HG03095 (cell line): ENCODE results near the gene HPGD.

Experiments used
- ATAC-seq: cut with Tn5 transposase; IDR thresholded peaks from one replicate; pipeline ENCODE4 v1.9.1; 2021; ENCODE audit warnings: moderate library complexity; ENCODE audit not compliant: unreplicated experiment

The HPGD gene

GRCh38 chr4:174479140-174479539, 43.1 kb downstream of the HPGD start:
- ATAC-seq, result no peak

- ATAC-seq, result no peak
Measured at GRCh38 chr4:174475528-174475927, 46.8 kb downstream of the HPGD start.

GRCh38 chr4:174474457-174475075, 47.7 kb downstream of the HPGD start:
- ATAC-seq, result no peak

- ATAC-seq, result no peak
Measured at GRCh38 chr4:174467107-174467506, 55.2 kb downstream of the HPGD start.

- no peak for ATAC-seq
Measured at GRCh38 chr4:174464949-174465348, 57.3 kb downstream of the HPGD start.

GRCh38 chr4:174461466-174462106, 60.7 kb downstream of the HPGD start:
- ATAC-seq, result no peak

- ATAC-seq, result no peak
Measured at GRCh38 chr4:174460684-174461083, 61.6 kb downstream of the HPGD start.

- ATAC-seq, result no peak
Measured at GRCh38 chr4:174457468-174457867, 64.8 kb downstream of the HPGD start.

GRCh38 chr4:174454815-174455473, 67.3 kb downstream of the HPGD start:
- no peak for ATAC-seq

- no peak for ATAC-seq
Measured at GRCh38 chr4:174451718-174452296, 70.5 kb downstream of the HPGD start.

GRCh38 chr4:174450786-174451125, 71.5 kb downstream of the HPGD start:
- no peak for ATAC-seq

GRCh38 chr4:174449944-174450785, 72.1 kb downstream of the HPGD start:
- ATAC-seq, result no peak

- no peak for ATAC-seq
Measured at GRCh38 chr4:174449152-174449551, 73.1 kb downstream of the HPGD start.

GRCh38 chr4:174444390-174444789, 77.9 kb downstream of the HPGD start:
- no peak for ATAC-seq
